HepG2 (cell line): Measurements from ENCODE around the gene VSIR. TPM values are rescaled to one million over a fixed set of nuclear protein-coding genes. Genes with fewer than 3 reads are reported as not detected.

ENCODE experiments used
- ATAC-seq: fragments of 200-7000 bp; cut with Tn5 transposase; 3 replicates; pipeline ENCODE4 v1.9.1; 2020; ENCODE audit warnings: mild to moderate bottlenecking, moderate library complexity
- BruUV-seq: library from RNA; stranded (reverse); fragments of 400-500 nt; replicated peaks from 2 replicates; lab custom pipeline; 2021; lab: Mats Ljungman, UMichigan
- CTCF ChIA-PET: fragments of 300-600 bp; formaldehyde crosslinking; extraction: SDS; loops from one replicate; lab custom pipeline; 2021; ENCODE audit warnings: low total read pairs, inconsistent platforms, low intra/inter-chr PET ratio; lab: Yijun Ruan, JAX
- POLR2A ChIA-PET: fragments of 350-600 bp; sonication (Branson Sonifier 250); formaldehyde crosslinking; loops from one replicate; lab custom pipeline; 2020; ENCODE audit warnings: antibody characterized with exemption, inconsistent platforms; lab: Yijun Ruan, JAX
- DNase-seq: peaks from one replicate; pipeline ENCODE4 v3.0.0-alpha.2; 2015; ENCODE audit warnings: low spot score
- FAIRE-seq: peaks from 3 replicates; lab custom pipeline; 2011; peaks lifted over from hg19 to GRCh38; lab: Jason Lieb, UNC
- H2AFZ ChIP-seq: one replicate; pipeline ENCODE4 v1.6.1; 2011; ENCODE audit warnings: low read length, inconsistent platforms
- H3K27ac ChIP-seq: fragments of 300-600 bp; 3 replicates; pipeline ENCODE4 v1.8.0; 2011; ENCODE audit warnings: mixed run types, mild to moderate bottlenecking, mixed read lengths, low read length, inconsistent platforms; ENCODE audit not compliant: insufficient read depth; ENCODE audit errors: extremely low read length
- H3K27me3 ChIP-seq, 2 experiments: fragments of 200-600 bp in 1 of 2; 2 replicates in 1 of 2; 3 replicates in 1 of 2; pipeline versions ENCODE4 v1.6.0 to v1.8.0; 2011; ENCODE audit warnings: low read length in 2 of 2, mild to moderate bottlenecking in 2 of 2, moderate library complexity in 2 of 2, inconsistent platforms in 1 of 2; ENCODE audit not compliant: insufficient read depth in 2 of 2, control insufficient read depth in 1 of 2
- H3K36me3 ChIP-seq, 2 experiments: fragments of 200-600 bp in 1 of 2; replicated peaks in 1 of 2; 2 replicates in 1 of 2; 3 replicates in 1 of 2; pipeline versions ENCODE4 v1.5.1 to v1.8.0; 2011; ENCODE audit warnings: low read length in 2 of 2, inconsistent platforms in 1 of 2; ENCODE audit not compliant: insufficient read depth in 2 of 2, control insufficient read depth in 1 of 2
- H3K4me1 ChIP-seq: 2 replicates; pipeline ENCODE4 v1.5.1; 2012; ENCODE audit warnings: low read length, inconsistent platforms; ENCODE audit not compliant: insufficient read depth
- H3K4me2 ChIP-seq: 2 replicates; pipeline ENCODE4 v1.6.0; 2011; ENCODE audit warnings: low read depth, low read length, inconsistent platforms
- H3K4me3 ChIP-seq, 3 experiments: fragments of 200-600 bp in 1 of 3; sonication (generic), shearing (Covaris generic) in 1 of 3; replicated peaks in 1 of 3; 2 replicates each; pipeline ENCODE4 v1.5.1; 2011 to 2016; ENCODE audit warnings: low read length in 3 of 3, inconsistent platforms in 2 of 3, low read depth in 2 of 3, mild to moderate bottlenecking in 2 of 3, control low read depth in 1 of 3, mixed read lengths in 1 of 3; ENCODE audit not compliant: insufficient read depth in 1 of 3
- H3K79me2 ChIP-seq: one replicate; pipeline ENCODE4 v1.6.1; 2011; ENCODE audit warnings: low read length, inconsistent platforms; ENCODE audit not compliant: insufficient read depth
- H3K9ac ChIP-seq: 2 replicates; pipeline ENCODE4 v1.6.0; 2011; ENCODE audit warnings: mild to moderate bottlenecking, low read depth, low read length, inconsistent platforms; ENCODE audit not compliant: insufficient read depth
- H3K9me3 ChIP-seq: 2 replicates; pipeline ENCODE4 v1.5.1; 2012; ENCODE audit warnings: mild to moderate bottlenecking, low read length
- H4K20me1 ChIP-seq: 2 replicates; pipeline ENCODE4 v1.6.0; 2011; ENCODE audit warnings: inconsistent platforms, mild to moderate bottlenecking, low read length, moderate library complexity; ENCODE audit not compliant: insufficient read depth
- FLYWCH1 ChIP-seq: sonication (generic); formaldehyde crosslinking; IDR thresholded peaks from 2 replicates; pipeline ENCODE4 v1.8.1; 2023; ENCODE audit warnings: mild to moderate bottlenecking, missing genetic modification reagents
- MTF2 ChIP-seq: sonication (generic); formaldehyde crosslinking; IDR thresholded peaks from 2 replicates; pipeline ENCODE4 v1.5.0; 2020; ENCODE audit warnings: missing genetic modification reagents, borderline replicate concordance
- PAF1 ChIP-seq: IDR thresholded peaks from 2 replicates; pipeline ENCODE4 v1.6.1; 2016; ENCODE audit warnings: missing genetic modification reagents, missing compliant biosample characterization
- RORA ChIP-seq: sonication (generic); formaldehyde crosslinking; IDR thresholded peaks from 2 replicates; pipeline ENCODE4 v1.5.0; 2020; ENCODE audit warnings: mild to moderate bottlenecking, missing genetic modification reagents, moderate library complexity
- SAFB2 ChIP-seq: sonication (generic); formaldehyde crosslinking; IDR thresholded peaks from 2 replicates; pipeline ENCODE4 v1.5.1; 2020; ENCODE audit warnings: missing genetic modification reagents, low read depth, mild to moderate bottlenecking, borderline replicate concordance
- SNAI1 ChIP-seq: sonication (generic); formaldehyde crosslinking; IDR thresholded peaks from 2 replicates; pipeline ENCODE4 v1.5.0; 2020; ENCODE audit warnings: mild to moderate bottlenecking, missing genetic modification reagents, borderline replicate concordance
- SYNCRIP ChIP-seq: fragments of 200-400 bp; formaldehyde crosslinking; IDR thresholded peaks from 2 replicates; pipeline ENCODE4 v1.6.1; 2018; ENCODE audit warnings: mild to moderate bottlenecking, low read depth, low read length; ENCODE audit not compliant: insufficient read depth
- ZNF124 ChIP-seq: sonication (generic); formaldehyde crosslinking; IDR thresholded peaks from 2 replicates; pipeline ENCODE4 v1.4.0; 2020; ENCODE audit warnings: missing genetic modification reagents
- ZNF224 ChIP-seq: sonication (generic); formaldehyde crosslinking; IDR thresholded peaks from 2 replicates; pipeline ENCODE4 v1.5.0; 2020; ENCODE audit warnings: mild to moderate bottlenecking, missing genetic modification reagents
- ZNF274 ChIP-seq: sonication (generic); formaldehyde crosslinking; IDR thresholded peaks from 2 replicates; pipeline ENCODE4 v1.5.1; 2020; ENCODE audit warnings: mild to moderate bottlenecking, missing genetic modification reagents
- ZNF317 ChIP-seq: sonication (generic); formaldehyde crosslinking; IDR thresholded peaks from 2 replicates; pipeline ENCODE4 v1.5.0; 2020; ENCODE audit warnings: mild to moderate bottlenecking, missing genetic modification reagents
- ZNF589 ChIP-seq: sonication (generic); formaldehyde crosslinking; conservative IDR thresholded peaks from 2 replicates; pipeline ENCODE4 v1.8.0; 2022; ENCODE audit warnings: mild to moderate bottlenecking, moderate library complexity, missing genetic modification reagents
- ZNF615 ChIP-seq: sonication (generic); formaldehyde crosslinking; IDR thresholded peaks from 2 replicates; pipeline ENCODE4 v1.5.0; 2020; ENCODE audit warnings: mild to moderate bottlenecking, missing genetic modification reagents, borderline replicate concordance
- ZNF616 ChIP-seq: sonication (generic); formaldehyde crosslinking; IDR thresholded peaks from 2 replicates; pipeline ENCODE4 v1.5.0; 2020; ENCODE audit warnings: low read depth, mild to moderate bottlenecking, missing genetic modification reagents
- ZNF761 ChIP-seq: sonication (generic); formaldehyde crosslinking; conservative IDR thresholded peaks from 2 replicates; pipeline ENCODE4 v1.4.0; 2020; ENCODE audit warnings: mild to moderate bottlenecking, missing genetic modification reagents
- ZNF879 ChIP-seq: sonication (generic); formaldehyde crosslinking; IDR thresholded peaks from 2 replicates; pipeline ENCODE4 v1.8.1; 2023; ENCODE audit warnings: missing genetic modification reagents
- WGBS: methylation state at CpG from one replicate; pipeline ENCODE4 v1.1.6; 2017; ENCODE audit warnings: low lambda C conversion rate; 5-methylcytosine and 5-hydroxymethylcytosine counted together
- in situ Hi-C: cut with HindIII; loops from 2 replicates; pipeline ENCODE4 v1.10.0; 2017; ENCODE audit warnings: low pct_unique_long_range_greater_than_20kb; ENCODE audit not compliant: extremely low pct_ligation_motif_present
- intact Hi-C: fragments of 100-400 bp; cut with micrococcal nuclease; formaldehyde crosslinking; loops from one replicate; pipeline ENCODE4 v1.10.0; 2022; ENCODE audit not compliant: unreplicated experiment
- polyA plus RNA-seq, 8 experiments: library from polyadenylated mRNA; depleted of rRNA in 3 of 8; stranded (reverse) in 7 of 8; unstranded in 1 of 8; fragments of >200 nt; fragmentation: Illumina TruSeq in 4 of 8; extraction: Trizol in 4 of 8; gene quantifications; 2 replicates each; pipeline versions ENCODE4 v1.2.1 to v1.2.3, GENCODE V29; 2011 to 2016; ENCODE audit warnings: low read depth in 4 of 8, missing spikeins in 1 of 8, mixed read lengths in 1 of 8; ENCODE audit not compliant: insufficient read depth in 1 of 8
- total RNA-seq, 5 experiments: library from RNA; depleted of rRNA; stranded (reverse); fragments of >200 nt; fragmentation: Illumina TruSeq; extraction: Trizol; gene quantifications; 2 replicates each; pipeline ENCODE4 v1.2.3, GENCODE V29; 2016; ENCODE audit warnings: low read depth in 1 of 5
- TF ChIP-seq, protein P1 (sequence below): sonication (generic); formaldehyde crosslinking; IDR thresholded peaks from 2 replicates; pipeline ENCODE4 v1.4.0; 2020; ENCODE audit warnings: missing genetic modification reagents
- TF ChIP-seq, protein P2 (sequence below): sonication (generic); formaldehyde crosslinking; conservative IDR thresholded peaks from 2 replicates; pipeline ENCODE4 v1.5.0; 2020; ENCODE audit warnings: missing genetic modification reagents

Gene VSIR
- total and polyA plus RNA-seq, 2 of the 13 experiments (the other 11 are each of a cell fraction or from before 2014, with no cell fraction given): 0.44 to 3.2 TPM

DNA sequence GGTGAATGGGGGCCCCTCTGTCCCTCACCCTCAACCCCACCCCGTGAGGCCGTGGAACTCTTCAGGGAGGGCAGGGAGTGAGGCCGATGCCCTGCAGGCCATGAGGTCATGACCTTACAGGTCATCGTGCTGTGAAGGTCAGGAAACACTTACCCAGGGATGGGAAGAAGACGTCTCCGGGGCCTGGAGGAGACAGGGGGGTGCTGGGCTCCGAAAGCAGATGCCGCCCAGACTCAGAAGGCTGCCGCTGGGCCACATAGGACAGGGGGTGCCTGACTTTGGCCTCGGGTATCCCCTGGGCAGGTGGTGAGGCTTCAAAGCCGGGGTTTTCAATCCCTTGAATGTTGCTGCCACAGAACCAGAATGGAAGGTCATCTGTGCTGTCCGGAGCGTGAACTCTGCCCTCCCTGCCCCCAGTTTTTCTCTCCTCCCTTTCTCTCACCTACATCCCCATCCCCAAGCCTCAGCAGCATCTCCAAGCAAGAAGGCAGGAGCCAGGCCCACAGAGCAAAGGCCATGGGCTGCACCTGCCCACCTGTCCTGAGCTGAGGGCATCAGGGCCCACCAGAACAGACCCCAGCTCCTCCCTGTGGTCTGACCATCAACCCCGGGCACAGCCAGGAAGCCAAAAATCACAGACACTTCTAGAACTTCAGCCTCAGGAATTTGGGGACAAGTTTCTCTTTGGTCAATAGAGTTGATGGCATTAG, 21.6 kb downstream of the VSIR start:
- H2AFZ ChIP-seq: no peak overlapping the region
- FAIRE-seq: no peak
- in situ Hi-C loops: no loop called here
- H4K20me1 ChIP-seq: no peaks in the 10 kb centered on the region
- TF ChIP-seq ZNF224 (CRISPR knock-in tag) (no peak), ZNF879 (no peak), ZNF274 (CRISPR knock-in tag) (no peak), FLYWCH1 (CRISPR knock-in tag) (no peak), ZNF124 (CRISPR knock-in tag) (no peak), ZNF761 (CRISPR knock-in tag) (no peak), ZNF589 (CRISPR knock-in tag) (no peak), ZNF616 (CRISPR knock-in tag) (no peak), SYNCRIP (no peak), SAFB2 (CRISPR knock-in tag) (no peak), PAF1 (CRISPR knock-in tag) (no peak), RORA (no peak), MTF2 (CRISPR knock-in tag) (no peak), ZNF317 (CRISPR knock-in tag) (no peak), ZNF615 (CRISPR knock-in tag) (no peak), SNAI1 (CRISPR knock-in tag) (no peak)
- TF ChIP-seq, protein P1, sequence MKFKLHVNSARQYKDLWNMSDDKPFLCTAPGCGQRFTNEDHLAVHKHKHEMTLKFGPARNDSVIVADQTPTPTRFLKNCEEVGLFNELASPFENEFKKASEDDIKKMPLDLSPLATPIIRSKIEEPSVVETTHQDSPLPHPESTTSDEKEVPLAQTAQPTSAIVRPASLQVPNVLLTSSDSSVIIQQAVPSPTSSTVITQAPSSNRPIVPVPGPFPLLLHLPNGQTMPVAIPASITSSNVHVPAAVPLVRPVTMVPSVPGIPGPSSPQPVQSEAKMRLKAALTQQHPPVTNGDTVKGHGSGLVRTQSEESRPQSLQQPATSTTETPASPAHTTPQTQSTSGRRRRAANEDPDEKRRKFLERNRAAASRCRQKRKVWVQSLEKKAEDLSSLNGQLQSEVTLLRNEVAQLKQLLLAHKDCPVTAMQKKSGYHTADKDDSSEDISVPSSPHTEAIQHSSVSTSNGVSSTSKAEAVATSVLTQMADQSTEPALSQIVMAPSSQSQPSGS (CRISPR knock-in tag): no peak
- TF ChIP-seq, protein P2, sequence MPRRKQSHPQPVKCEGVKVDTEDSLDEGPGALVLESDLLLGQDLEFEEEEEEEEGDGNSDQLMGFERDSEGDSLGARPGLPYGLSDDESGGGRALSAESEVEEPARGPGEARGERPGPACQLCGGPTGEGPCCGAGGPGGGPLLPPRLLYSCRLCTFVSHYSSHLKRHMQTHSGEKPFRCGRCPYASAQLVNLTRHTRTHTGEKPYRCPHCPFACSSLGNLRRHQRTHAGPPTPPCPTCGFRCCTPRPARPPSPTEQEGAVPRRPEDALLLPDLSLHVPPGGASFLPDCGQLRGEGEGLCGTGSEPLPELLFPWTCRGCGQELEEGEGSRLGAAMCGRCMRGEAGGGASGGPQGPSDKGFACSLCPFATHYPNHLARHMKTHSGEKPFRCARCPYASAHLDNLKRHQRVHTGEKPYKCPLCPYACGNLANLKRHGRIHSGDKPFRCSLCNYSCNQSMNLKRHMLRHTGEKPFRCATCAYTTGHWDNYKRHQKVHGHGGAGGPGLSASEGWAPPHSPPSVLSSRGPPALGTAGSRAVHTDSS (CRISPR knock-in tag): no peak
- TF ChIP-seq, all 625 proteins: peak for 0
- Histone ChIP-seq H3K4me2 (no peak overlapping the region), H3K36me3 (no peaks in the 10 kb centered on the region), H3K79me2 (no peaks in the 10 kb centered on the region), H3K27ac (no peak overlapping the region), H3K9ac (no peak overlapping the region), H3K9me3 (no peaks in the 10 kb centered on the region), H3K4me3 (no peak overlapping the region), H3K4me1 (peaks cover 58% of the 10 kb centered on the region), H3K27me3 (peaks cover 3 to 34% of the 10 kb centered on the region in 2 experiments; a peak in 3 of 5 replicates)
- no peak for DNase-seq
- BruUV-seq: no TSS peak
- POLR2A ChIA-PET: no interaction called here
- 52% methylated on average over 4 of the region's 14 CpGs for WGBS
- ATAC-seq: no peak
- CTCF ChIA-PET: no interaction called here
- intact Hi-C loops: no loop called here
